Measurements from ENCODE around the gene RPL31.

- no peak for TF ChIP-seq EZH2 (IDR thresholded peaks at IDR 0.05; ENCODE audit: borderline replicate concordance, low read length)
- TF ChIP-seq, protein P1, sequence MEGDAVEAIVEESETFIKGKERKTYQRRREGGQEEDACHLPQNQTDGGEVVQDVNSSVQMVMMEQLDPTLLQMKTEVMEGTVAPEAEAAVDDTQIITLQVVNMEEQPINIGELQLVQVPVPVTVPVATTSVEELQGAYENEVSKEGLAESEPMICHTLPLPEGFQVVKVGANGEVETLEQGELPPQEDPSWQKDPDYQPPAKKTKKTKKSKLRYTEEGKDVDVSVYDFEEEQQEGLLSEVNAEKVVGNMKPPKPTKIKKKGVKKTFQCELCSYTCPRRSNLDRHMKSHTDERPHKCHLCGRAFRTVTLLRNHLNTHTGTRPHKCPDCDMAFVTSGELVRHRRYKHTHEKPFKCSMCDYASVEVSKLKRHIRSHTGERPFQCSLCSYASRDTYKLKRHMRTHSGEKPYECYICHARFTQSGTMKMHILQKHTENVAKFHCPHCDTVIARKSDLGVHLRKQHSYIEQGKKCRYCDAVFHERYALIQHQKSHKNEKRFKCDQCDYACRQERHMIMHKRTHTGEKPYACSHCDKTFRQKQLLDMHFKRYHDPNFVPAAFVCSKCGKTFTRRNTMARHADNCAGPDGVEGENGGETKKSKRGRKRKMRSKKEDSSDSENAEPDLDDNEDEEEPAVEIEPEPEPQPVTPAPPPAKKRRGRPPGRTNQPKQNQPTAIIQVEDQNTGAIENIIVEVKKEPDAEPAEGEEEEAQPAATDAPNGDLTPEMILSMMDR (IDR thresholded peaks at IDR 0.05; ENCODE audit: low read length) = no peak
These were observed 34.4 kb upstream of the RPL31 start for GRCh38 chr2:100967716-100968115.

Data from OCI-LY1 (cell line).